H54 (cell line): ENCODE results near the gene ZNF90.
"Not testable (repeated sequence)": the region's sequence is repeated elsewhere in the genome, so short reads cannot be mapped to it uniquely, and the experiment has no call there.

Experiments
- DNase-seq: peaks from one replicate; pipeline ENCODE4 v3.0.0; 2011; ENCODE audit warnings: low spot score, mixed read lengths; ENCODE audit not compliant: insufficient read length
- FAIRE-seq: peaks from 3 replicates; lab custom pipeline; 2011; peaks lifted over from hg19 to GRCh38; lab: Jason Lieb, UNC
- POLR2A ChIP-seq: IDR thresholded peaks from 2 replicates; pipeline ENCODE4 v1.6.1; 2011; ENCODE audit warnings: low read depth, mild to moderate bottlenecking, low read length

Gene ZNF90

DNA sequence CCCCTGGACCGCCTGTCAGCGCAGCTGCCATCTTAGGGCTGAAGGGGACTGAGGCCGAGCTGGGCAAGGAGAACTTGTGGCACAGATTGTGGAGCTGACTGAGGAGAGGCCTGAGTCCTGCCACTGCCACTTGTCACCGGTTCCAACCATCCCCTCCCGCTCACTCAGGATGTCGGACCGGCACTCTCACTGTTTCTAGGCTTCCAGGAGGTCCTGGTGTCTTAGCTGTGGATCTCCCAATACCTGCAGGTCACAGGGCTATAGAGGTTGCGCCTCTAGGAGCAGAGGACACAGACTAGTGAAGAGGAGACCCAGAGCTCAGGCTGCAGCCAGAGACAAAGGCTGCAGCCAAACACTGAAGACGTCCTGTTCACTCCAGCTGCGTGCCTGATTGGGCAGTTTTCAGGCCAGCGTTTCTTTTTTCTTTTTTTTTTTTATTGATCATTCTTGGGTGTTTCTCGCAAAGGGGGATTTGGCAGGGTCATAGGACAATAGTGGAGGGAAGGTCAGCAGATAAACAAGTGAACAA lies 73.9 kb downstream of the ZNF90 start:
- no peak for TF ChIP-seq POLR2A
- DNase-seq, result no peak
- FAIRE-seq, result no peak

DNA sequence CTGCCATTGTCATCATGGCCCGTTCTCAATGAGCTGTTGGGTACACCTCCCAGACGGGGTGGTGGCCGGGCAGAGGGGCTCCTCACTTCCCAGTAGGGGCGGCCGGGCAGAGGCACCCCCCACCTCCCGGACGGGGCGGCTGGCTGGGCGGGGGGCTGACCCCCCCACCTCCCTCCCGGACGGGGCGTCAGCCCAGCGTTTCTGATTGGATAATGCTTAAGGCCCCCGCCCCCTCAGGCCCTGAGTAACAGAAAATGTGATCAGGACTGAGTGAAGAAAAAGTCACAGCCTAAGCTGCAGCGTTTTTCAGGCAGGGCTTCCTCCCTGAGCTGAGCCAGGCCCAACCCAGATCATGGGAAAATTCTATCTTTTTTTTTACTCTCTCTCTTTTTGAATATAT lies 74.7 kb downstream of the ZNF90 start:
- not testable (repeated sequence) for DNase-seq, FAIRE-seq

DNA sequence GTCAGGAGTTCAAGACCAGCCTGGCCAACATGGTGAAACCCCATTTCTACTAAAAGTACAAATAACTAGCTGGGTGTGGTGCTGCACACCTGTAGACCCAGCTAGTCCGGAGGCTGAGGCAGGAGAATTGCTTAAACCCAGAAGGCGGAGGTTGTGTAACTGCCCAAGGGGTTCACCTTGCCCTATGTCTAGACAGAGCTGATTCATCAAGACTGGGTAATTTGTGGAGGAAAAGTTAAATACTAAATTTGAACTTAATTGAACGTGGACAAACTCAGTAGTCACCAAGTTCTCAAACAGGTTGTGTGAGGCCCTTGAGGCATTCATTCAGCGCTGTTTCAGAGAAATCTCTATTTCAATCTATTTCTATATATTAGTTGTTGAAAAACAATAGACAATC lies 75.5 kb downstream of the ZNF90 start:
- no peak for DNase-seq
- no peak for TF ChIP-seq POLR2A
- no peak for FAIRE-seq

GRCh38 chr19:20154636-20155035 lies 76.8 kb downstream of the ZNF90 start:
- FAIRE-seq (no peak), DNase-seq (no peak)
- no peak for TF ChIP-seq POLR2A

- DNase-seq, result no peak
These were observed 85.0 kb downstream of the ZNF90 start for GRCh38 chr19:20162821-20163220.

DNA sequence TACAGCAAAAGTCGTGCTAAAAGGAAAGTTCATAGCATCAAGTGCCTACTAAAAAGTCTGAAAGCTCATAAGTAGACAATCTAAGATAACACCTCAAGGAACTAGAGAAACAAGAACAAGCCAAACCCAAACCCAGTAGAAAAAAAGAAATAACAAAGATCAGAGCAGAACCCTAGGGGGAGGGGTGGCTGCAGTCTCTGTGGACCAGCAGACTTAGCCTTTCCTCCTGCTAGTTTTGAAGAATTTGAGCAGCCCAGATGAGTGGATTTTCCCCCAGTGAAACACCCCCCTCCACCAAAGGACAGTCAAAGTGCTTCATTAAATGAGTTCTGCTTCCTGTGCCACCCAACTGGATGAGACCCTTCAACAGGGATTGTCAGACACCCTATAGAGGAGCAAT lies 86.7 kb downstream of the ZNF90 start:
- no peak for DNase-seq
- no peak for FAIRE-seq
- TF ChIP-seq POLR2A, result no peak

More at GRCh38 chr19:20162821-20163220, 85.0 kb downstream of the ZNF90 start:
- TF ChIP-seq POLR2A, result no peak
- no peak for FAIRE-seq

GRCh38 chr19:20165971-20166592 lies 88.3 kb downstream of the ZNF90 start:
- no peak for TF ChIP-seq POLR2A
- DNase-seq (no peak), FAIRE-seq (no peak)

DNA sequence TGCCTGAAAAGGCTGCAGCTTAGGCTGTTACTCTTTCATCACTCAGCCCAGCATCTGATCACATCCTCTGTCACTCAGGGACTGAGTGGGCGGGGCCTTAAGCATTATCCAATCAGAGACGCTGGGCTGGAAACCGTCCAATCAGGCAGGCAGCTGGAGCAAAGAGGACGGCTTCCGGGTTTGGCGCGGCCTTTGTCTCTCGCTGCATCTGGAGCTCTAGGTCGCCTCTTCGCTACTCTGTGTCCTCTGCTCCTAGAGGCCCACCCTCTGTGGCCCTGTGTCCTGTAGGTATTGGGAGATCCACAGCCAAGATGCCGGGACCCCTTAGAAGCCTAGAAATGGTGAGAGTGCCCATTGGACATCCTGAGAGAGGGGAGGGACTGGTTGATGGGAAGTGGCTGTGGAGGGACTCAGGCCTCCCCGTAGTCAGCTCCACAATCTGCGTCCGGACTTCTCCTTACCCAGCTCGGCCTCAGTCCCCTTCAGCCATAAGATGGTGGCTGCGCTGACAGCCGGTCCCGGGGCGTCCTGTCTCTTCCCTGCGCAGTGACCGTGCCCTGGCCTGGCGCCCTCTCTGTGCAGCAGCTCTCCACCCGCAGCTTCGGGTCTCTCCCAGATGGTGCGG lies 89.3 kb downstream of the ZNF90 start, which contains the start of gene ZNF486:
ZNF486 (plus strand) TSS at position 195 of the 625 bp plus-strand sequence; CDS start at position 312, 117 bp downstream.
- DNase-seq (peak; percentile 54), FAIRE-seq (peak; percentile 88)
- TF ChIP-seq POLR2A, result no peak

DNA sequence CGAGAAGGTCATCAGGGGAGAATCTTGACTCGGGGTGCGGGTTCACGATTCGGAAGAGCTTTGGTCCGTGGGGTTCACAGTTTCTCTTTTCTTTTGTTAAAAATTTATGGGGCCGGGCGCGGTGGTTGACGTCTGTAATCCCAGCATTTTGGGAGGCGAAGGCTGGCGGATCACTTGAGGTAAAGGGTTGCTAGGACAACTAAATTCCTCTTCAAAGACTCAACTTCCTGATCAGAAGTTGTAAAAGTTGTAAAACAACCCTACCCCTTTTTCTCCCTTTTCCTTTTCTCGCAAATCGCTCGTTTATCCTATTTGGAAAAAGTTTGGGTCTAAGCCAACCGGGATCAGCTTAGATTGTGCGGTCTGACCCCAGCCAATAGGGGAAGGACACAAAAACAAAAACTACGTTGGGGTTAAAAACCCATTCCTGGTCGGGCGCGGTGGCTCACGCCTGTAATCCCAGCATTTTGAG lies 89.9 kb downstream of the ZNF90 start:
- FAIRE-seq, result no peak
- TF ChIP-seq POLR2A, result no peak
- DNase-seq, result no peak
